Cardiac septum (tissue), 1 donor: ENCODE results near the gene FBN1. TPM values are rescaled to one million over a fixed set of nuclear protein-coding genes. Genes with fewer than 3 reads are reported as not detected.

Experiments
- DNase-seq: peaks from one replicate; pipeline ENCODE4 v3.0.0-alpha.2; 2020; ENCODE audit warnings: low spot score
- intact Hi-C: fragments of 100-400 bp; cut with DNase I; formaldehyde crosslinking; loops from one replicate; pipeline ENCODE4 v1.14.0; 2022
- total RNA-seq: library from RNA; stranded (reverse); fragmentation: NEBNext Ultra II Directional; extraction: Animal tissue kit (Norgen Biotek cat#: 25700); gene quantifications from one replicate; pipeline ENCODE4 v1.2.1, GENCODE V29; 2021
- donor health status: DM: no; HTN: no; CAD: no.

The FBN1 gene
- total RNA-seq, 1 donor from 2014 or later, result 32.1 TPM

GRCh38 chr15:48396020-48396419, 249.5 kb downstream of the FBN1 start:
- intact Hi-C loops, result no loop called here

DNA sequence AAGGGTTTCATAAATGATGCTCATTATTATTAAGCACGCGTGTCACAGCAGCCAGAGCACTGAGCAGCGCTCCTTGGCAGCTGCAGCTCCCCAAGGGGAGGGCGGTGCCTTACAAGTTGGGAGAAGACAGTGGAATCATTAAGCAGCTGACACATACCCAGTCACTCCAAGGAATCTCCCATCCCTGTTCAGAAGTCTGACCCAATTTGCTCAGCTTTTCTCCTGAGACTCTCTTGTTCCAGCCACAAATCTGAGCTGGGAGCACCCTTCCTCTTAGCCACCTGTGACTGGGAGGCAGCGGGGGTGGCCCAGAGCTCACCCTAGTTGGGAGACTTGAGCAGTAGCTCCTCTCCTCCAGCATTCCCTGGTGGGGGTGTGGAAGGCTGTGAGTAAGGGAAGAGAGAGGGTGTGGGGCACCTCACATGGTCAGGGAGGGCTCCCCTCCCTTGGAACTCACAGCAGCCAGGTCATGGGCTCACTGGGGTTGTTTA, 249.9 kb downstream of the FBN1 start:
- intact Hi-C loops, result no loop called here
- no peak for DNase-seq

More at GRCh38 chr15:48396020-48396419, 249.5 kb downstream of the FBN1 start:
- DNase-seq, result no peak

- DNase-seq, result no peak
- intact Hi-C loops, result no loop called here
Observed at GRCh38 chr15:48394970-48395369, 250.5 kb downstream of the FBN1 start.

GRCh38 chr15:48393645-48394506, 251.6 kb downstream of the FBN1 start:
- DNase-seq, result no peak
- intact Hi-C loops, result no loop called here

- intact Hi-C loops, result no loop called here
- no peak for DNase-seq
Observed at GRCh38 chr15:48392356-48392755, 253.2 kb downstream of the FBN1 start.

DNA sequence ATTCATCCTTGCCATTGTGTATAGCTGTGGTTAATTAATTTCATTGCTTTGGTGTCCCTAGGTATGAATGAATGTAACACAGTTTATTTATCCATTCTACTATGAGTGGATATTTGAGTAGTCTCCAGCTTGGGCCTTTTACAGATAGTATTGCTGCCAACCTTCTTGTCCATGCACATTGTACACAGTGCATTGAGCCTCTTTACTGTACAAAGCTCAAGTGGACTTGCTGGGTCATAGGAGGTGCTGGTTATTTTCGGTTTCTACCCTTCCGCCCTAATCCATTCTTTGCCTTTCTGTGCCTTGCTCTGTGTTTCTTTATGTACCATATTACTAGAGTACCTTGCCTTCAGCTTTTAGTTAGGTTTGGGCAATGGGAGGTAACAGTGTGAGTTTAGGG, 253.6 kb downstream of the FBN1 start:
- DNase-seq, result no peak
- intact Hi-C loops, result no loop called here

- intact Hi-C loops, result no loop called here
- DNase-seq, result no peak
Observed at GRCh38 chr15:48389691-48390143, 255.8 kb downstream of the FBN1 start.

DNA sequence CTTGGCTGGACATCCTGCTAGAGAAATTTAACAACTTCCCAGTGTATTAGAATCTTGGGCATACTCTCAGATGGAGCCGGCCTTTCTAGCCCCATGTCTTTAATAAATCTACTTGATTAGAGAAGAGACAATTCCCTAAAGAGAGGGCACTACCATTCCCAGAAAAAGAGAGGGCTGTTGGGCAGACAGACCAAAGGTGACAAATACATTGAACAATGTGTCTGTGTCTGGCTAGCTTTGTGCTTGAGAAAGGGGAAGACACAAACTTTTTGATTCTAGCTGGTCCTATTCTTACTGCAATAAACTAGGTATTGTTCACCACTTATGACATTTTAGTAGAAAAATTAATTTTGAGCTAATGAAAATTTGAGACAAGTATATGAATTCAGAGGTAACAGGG, 256.6 kb downstream of the FBN1 start:
- no peak for DNase-seq
- intact Hi-C loops, result no loop called here

- DNase-seq, result no peak
- intact Hi-C loops, result no loop called here
Observed at GRCh38 chr15:48388016-48388851, 257.3 kb downstream of the FBN1 start.

DNA sequence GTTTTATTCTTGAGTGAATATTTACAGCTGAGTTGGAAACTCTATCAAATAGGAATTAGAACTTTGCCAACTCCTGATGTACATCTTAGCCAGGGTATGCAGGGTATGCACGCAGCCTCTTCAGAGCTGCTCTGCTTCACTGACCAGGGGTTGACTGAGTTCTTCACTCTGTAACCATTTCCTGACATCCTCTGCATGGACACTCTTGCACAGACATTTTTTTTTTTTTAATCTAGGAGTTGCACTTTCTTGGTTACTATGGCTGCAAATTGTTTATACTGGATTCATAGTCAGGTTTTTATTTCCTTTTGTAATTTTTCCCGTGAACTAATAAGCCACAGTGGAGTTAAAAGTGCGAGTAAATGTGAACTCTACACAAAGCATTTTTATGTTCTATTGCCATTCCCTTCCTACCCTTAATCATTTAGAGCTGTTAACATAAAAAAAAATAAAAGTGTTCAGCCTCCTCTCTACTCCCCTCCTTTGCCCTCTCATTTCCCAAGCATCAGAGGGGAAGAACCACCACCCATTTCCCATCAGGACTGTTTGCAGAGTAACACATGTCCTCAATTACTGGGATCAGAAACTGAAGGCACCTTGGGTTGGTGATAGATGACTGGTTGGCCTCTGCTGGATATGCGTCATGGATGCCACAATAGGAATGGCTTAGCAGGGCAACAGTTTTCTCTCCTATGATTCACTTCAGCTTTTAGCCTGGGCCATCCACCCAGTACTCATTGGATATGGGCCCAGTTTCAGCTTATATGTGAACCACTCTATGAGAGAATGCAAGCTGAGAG, 260.3 kb downstream of the FBN1 start:
- DNase-seq, result no peak
- intact Hi-C loops, result no loop called here

GRCh38 chr15:48384616-48385015, 260.9 kb downstream of the FBN1 start:
- intact Hi-C loops, result no loop called here
- DNase-seq, result no peak

- no peak for DNase-seq
- intact Hi-C loops, result no loop called here
Observed at GRCh38 chr15:48383031-48383430, 262.5 kb downstream of the FBN1 start.

DNA sequence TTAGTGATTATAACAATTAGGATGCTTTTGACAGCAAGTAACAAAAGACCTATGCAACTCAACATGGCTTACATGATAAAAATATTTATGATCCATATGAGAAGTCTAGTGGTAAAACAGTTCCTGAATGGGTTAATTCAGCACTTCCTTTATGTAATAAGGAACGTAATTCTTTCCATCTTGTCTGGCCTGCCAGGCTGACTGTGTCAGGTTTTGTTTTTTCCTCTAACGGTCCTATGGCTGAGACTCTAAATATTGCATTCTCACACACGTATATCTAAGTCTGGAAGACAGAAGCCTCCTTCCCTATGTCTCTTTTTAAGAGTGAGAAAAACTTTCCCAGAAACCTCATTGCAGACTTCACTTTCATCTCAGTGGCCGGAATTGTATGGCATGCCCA, 263.6 kb downstream of the FBN1 start:
- DNase-seq, result no peak
- intact Hi-C loops, result no loop called here

GRCh38 chr15:48380198-48380597, 265.3 kb downstream of the FBN1 start:
- intact Hi-C loops, result no loop called here
- no peak for DNase-seq

GRCh38 chr15:48375767-48376166, 269.7 kb downstream of the FBN1 start:
- DNase-seq, result no peak
- intact Hi-C loops, result no loop called here

- intact Hi-C loops, result no loop called here
- no peak for DNase-seq
Observed at GRCh38 chr15:48374472-48374871, 271.0 kb downstream of the FBN1 start.

DNA sequence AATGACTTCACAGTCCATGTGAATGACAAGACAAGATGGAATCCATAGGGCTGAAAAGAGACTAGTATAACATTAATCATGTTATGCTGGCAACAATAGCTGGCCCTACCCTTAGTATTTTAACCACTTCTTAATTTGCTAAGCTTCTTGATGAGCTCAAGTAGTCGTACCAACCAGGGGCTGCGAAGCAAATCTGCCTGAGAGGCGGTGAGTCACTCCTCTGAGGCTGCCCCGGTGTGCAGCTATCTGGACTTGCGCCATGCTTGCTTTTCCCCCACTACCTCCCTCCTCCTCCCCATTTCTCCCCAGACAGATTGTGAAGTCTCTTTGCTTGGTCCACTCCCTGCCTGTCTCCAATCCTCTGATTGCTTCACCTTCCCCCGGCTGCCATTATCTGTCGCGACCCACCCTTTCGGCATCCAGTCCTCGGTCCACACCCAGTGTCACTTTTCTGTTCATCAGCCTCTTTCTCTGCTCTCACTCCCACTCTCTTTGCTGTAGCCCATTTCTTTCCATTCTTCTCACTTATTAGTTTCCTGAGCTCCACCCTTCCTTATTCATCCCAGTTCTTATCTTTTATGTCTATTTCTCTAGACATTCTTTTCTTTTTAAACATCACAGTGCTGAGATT, 271.6 kb downstream of the FBN1 start:
- intact Hi-C loops, result no loop called here
- DNase-seq, result no peak

DNA sequence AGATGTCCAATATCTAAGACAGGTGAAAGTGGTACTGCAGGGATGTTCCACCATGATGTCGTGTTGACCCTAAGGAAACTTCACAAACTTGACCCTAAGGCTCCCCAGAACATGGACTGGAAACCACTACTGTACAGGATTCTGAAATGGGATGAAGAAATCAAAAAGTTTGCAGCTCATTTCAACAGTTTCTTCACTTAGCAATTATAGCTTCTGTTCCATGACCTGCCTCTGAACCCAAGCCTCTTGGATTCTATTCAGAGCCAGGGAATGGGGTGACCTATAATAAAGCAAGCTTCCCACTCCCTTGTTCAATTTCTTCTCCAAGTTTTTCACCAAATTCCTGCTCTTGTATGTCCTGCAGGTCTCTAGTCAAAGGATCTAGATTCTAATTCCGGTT, 273.5 kb downstream of the FBN1 start:
- intact Hi-C loops, result no loop called here

GRCh38 chr15:48371550-48371949, 274.0 kb downstream of the FBN1 start:
- intact Hi-C loops, result no loop called here
- DNase-seq, result no peak

More for the DNA sequence above, 273.5 kb downstream of the FBN1 start:
- DNase-seq, result no peak
